ENCODE measurements around the gene MSI2.

Gene MSI2

GRCh38 chr17:57255182-57255775 is 1.0 kb upstream of the MSI2 start:
- TF ChIP-seq POLR2A (IDR thresholded peaks at IDR 0.05; ENCODE audit: low read depth, low read length), result no peak
- FAIRE-seq, result no peak
- no peak for DNase-seq (ENCODE audit: insufficient read length, low spot score)

GRCh38 chr17:57256708-57257112 is 387 bp downstream of the MSI2 start:
- no peak for FAIRE-seq
- peak; percentile 30 for DNase-seq (ENCODE audit: insufficient read length, low spot score)
- no peak for TF ChIP-seq POLR2A (IDR thresholded peaks at IDR 0.05; ENCODE audit: low read depth, low read length)

- FAIRE-seq (no peak), DNase-seq (ENCODE audit: insufficient read length, low spot score) (no peak)
- no peak for TF ChIP-seq POLR2A (IDR thresholded peaks at IDR 0.05; ENCODE audit: low read depth, low read length)
These were observed 1.0 kb downstream of the MSI2 start for GRCh38 chr17:57257195-57257894.

GRCh38 chr17:57257895-57258851 is 1.9 kb downstream of the MSI2 start:
- FAIRE-seq (peak; percentile 64), DNase-seq (ENCODE audit: insufficient read length, low spot score) (no peak)
- TF ChIP-seq POLR2A (IDR thresholded peaks at IDR 0.05; ENCODE audit: low read depth, low read length), result no peak

- no peak for TF ChIP-seq POLR2A (IDR thresholded peaks at IDR 0.05; ENCODE audit: low read depth, low read length)
- DNase-seq (ENCODE audit: insufficient read length, low spot score), result no peak
- no peak for FAIRE-seq
These were observed 3.0 kb downstream of the MSI2 start for GRCh38 chr17:57259306-57259705.

- no peak for TF ChIP-seq POLR2A (IDR thresholded peaks at IDR 0.05; ENCODE audit: low read depth, low read length)
- no peak for DNase-seq (ENCODE audit: insufficient read length, low spot score)
- no peak for FAIRE-seq
These were observed 3.5 kb downstream of the MSI2 start for GRCh38 chr17:57259817-57260216.

GRCh38 chr17:57260325-57261083 is 4.2 kb downstream of the MSI2 start:
- FAIRE-seq, result no peak
- DNase-seq (ENCODE audit: insufficient read length, low spot score), result no peak
- no peak for TF ChIP-seq POLR2A (IDR thresholded peaks at IDR 0.05; ENCODE audit: low read depth, low read length)

GRCh38 chr17:57261084-57261461 is 4.8 kb downstream of the MSI2 start:
- no peak for DNase-seq (ENCODE audit: insufficient read length, low spot score)
- no peak for TF ChIP-seq POLR2A (IDR thresholded peaks at IDR 0.05; ENCODE audit: low read depth, low read length)
- FAIRE-seq, result no peak

- DNase-seq (ENCODE audit: insufficient read length, low spot score) (no peak), FAIRE-seq (no peak)
- no peak for TF ChIP-seq POLR2A (IDR thresholded peaks at IDR 0.05; ENCODE audit: low read depth, low read length)
These were observed 6.2 kb downstream of the MSI2 start for GRCh38 chr17:57262557-57262956.

- TF ChIP-seq POLR2A (IDR thresholded peaks at IDR 0.05; ENCODE audit: low read depth, low read length), result no peak
- DNase-seq (ENCODE audit: insufficient read length, low spot score) (no peak), FAIRE-seq (no peak)
These were observed 7.9 kb downstream of the MSI2 start for GRCh38 chr17:57264250-57264649.

GRCh38 chr17:57264776-57265175 is 8.5 kb downstream of the MSI2 start:
- TF ChIP-seq POLR2A (IDR thresholded peaks at IDR 0.05; ENCODE audit: low read depth, low read length), result no peak
- FAIRE-seq (no peak), DNase-seq (ENCODE audit: insufficient read length, low spot score) (no peak)

GRCh38 chr17:57266902-57267311 is 10.6 kb downstream of the MSI2 start:
- DNase-seq (ENCODE audit: insufficient read length, low spot score) (no peak), FAIRE-seq (no peak)
- TF ChIP-seq POLR2A (IDR thresholded peaks at IDR 0.05; ENCODE audit: low read depth, low read length), result no peak

GRCh38 chr17:57268181-57268580 is 11.9 kb downstream of the MSI2 start:
- DNase-seq (ENCODE audit: insufficient read length, low spot score) (no peak), FAIRE-seq (no peak)
- no peak for TF ChIP-seq POLR2A (IDR thresholded peaks at IDR 0.05; ENCODE audit: low read depth, low read length)

GRCh38 chr17:57269052-57269451 is 12.7 kb downstream of the MSI2 start:
- DNase-seq (ENCODE audit: insufficient read length, low spot score), result no peak
- FAIRE-seq, result no peak

More at GRCh38 chr17:57269052-57269451, 12.7 kb downstream of the MSI2 start:
- TF ChIP-seq POLR2A (IDR thresholded peaks at IDR 0.05; ENCODE audit: low read depth, low read length), result no peak
